Keratinocyte (primary cell): Measurements from ENCODE around the gene IRGQ. TPM values are rescaled to one million over a fixed set of nuclear protein-coding genes. Genes with fewer than 3 reads are reported as not detected.

Source experiments
- DNase-seq: peaks from one replicate; pipeline ENCODE4 v3.0.0-alpha.2; 2011; ENCODE audit warnings: low read depth, missing footprints, low spot score
- FAIRE-seq: peaks from 2 replicates; lab custom pipeline; 2011; peaks lifted over from hg19 to GRCh38; lab: Jason Lieb, UNC
- H2AFZ ChIP-seq: 2 replicates; pipeline ENCODE4 v1.6.0; 2012; ENCODE audit warnings: low read length, control low read depth, inconsistent platforms; ENCODE audit not compliant: control insufficient read depth
- H3K27ac ChIP-seq: 2 replicates; pipeline ENCODE4 v1.5.1; 2011; ENCODE audit warnings: low read length; ENCODE audit not compliant: control insufficient read depth, insufficient read depth
- H3K27me3 ChIP-seq: 3 replicates; pipeline ENCODE4 v1.6.0; 2011; ENCODE audit warnings: low read length; ENCODE audit not compliant: control insufficient read depth, insufficient read depth; ENCODE audit errors: extremely low read depth
- H3K36me3 ChIP-seq, 2 experiments: 2 replicates in 1 of 2; 3 replicates in 1 of 2; pipeline ENCODE4 v1.5.1; 2011; ENCODE audit warnings: low read length in 2 of 2, mild to moderate bottlenecking in 1 of 2; ENCODE audit not compliant: control insufficient read depth in 2 of 2, insufficient read depth in 2 of 2; ENCODE audit errors: extremely low read depth in 1 of 2
- H3K4me1 ChIP-seq: 3 replicates; pipeline ENCODE4 v1.5.1; 2011; ENCODE audit warnings: low read length; ENCODE audit not compliant: control insufficient read depth, insufficient read depth; ENCODE audit errors: extremely low read depth
- H3K4me2 ChIP-seq: 3 replicates; pipeline ENCODE4 v1.6.0; 2011; ENCODE audit warnings: low read depth, low read length; ENCODE audit not compliant: control insufficient read depth, insufficient read depth; ENCODE audit errors: extremely low read depth
- H3K4me3 ChIP-seq, 3 experiments: fragments of 200-600 bp in 1 of 3; sonication (generic) in 1 of 3; 2 replicates in 2 of 3; 3 replicates in 1 of 3; pipeline ENCODE4 v1.5.1; 2011 to 2016; ENCODE audit warnings: low read length in 3 of 3, mild to moderate bottlenecking in 3 of 3, control low read depth in 2 of 3, inconsistent platforms in 1 of 3, low read depth in 1 of 3, mixed read lengths in 1 of 3, mixed run types in 1 of 3, moderate library complexity in 1 of 3; ENCODE audit not compliant: control insufficient read depth in 2 of 3, insufficient read depth in 2 of 3; ENCODE audit errors: extremely low read depth in 1 of 3
- H3K79me2 ChIP-seq: 2 replicates; pipeline ENCODE4 v1.6.0; 2012; ENCODE audit warnings: low read length; ENCODE audit not compliant: control insufficient read depth, insufficient read depth
- H3K9ac ChIP-seq: 3 replicates; pipeline ENCODE4 v1.6.0; 2011; ENCODE audit warnings: low read length; ENCODE audit not compliant: control insufficient read depth, insufficient read depth; ENCODE audit errors: extremely low read depth
- H3K9me1 ChIP-seq: 3 replicates; pipeline ENCODE4 v1.6.0; 2011; ENCODE audit warnings: low read length; ENCODE audit not compliant: control insufficient read depth, insufficient read depth; ENCODE audit errors: extremely low read depth
- H3K9me3 ChIP-seq: 2 replicates; pipeline ENCODE4 v1.5.1; 2012; ENCODE audit warnings: low read depth, low read length; ENCODE audit not compliant: control insufficient read depth
- H4K20me1 ChIP-seq: 3 replicates; pipeline ENCODE4 v1.6.0; 2011; ENCODE audit warnings: low read length; ENCODE audit not compliant: control insufficient read depth, insufficient read depth; ENCODE audit errors: extremely low read depth
- EZH2 ChIP-seq: IDR thresholded peaks from one replicate; pipeline ENCODE4 v1.6.1; 2012; ENCODE audit warnings: inconsistent platforms, mild to moderate bottlenecking, low read length, moderate library complexity
- dilution Hi-C: fragments of 300-500 bp; cut with MboI; formaldehyde crosslinking; loops from one replicate; pipeline ENCODE4 v1.7.0; 2020; ENCODE audit warnings: low sequenced_read_pairs; ENCODE audit not compliant: extremely low pct_ligation_motif_present
- polyA plus RNA-seq, 5 experiments: library from polyadenylated mRNA; depleted of rRNA in 3 of 5; stranded (reverse) in 3 of 5; stranded (forward) in 1 of 5; unstranded in 1 of 5; fragments of >200 nt; gene quantifications; 1 replicate in 1 of 5; 2 replicates in 3 of 5; 3 replicates in 1 of 5; pipeline versions ENCODE4 v1.2.1 to v1.2.3, GENCODE V29; 2011 to 2012; ENCODE audit warnings: missing spikeins in 2 of 5, low read depth in 1 of 5, low replicate concordance in 1 of 5
- TF ChIP-seq, protein P1 (sequence below), 3 experiments: IDR thresholded peaks in 1 of 3; conservative IDR thresholded peaks in 1 of 3; optimal IDR thresholded peaks in 1 of 3; 2 replicates in 2 of 3; 3 replicates in 1 of 3; pipeline versions ENCODE3 to v1.5.1; 2011; ENCODE audit warnings: low read length in 3 of 3, mild to moderate bottlenecking in 3 of 3, moderate library complexity in 2 of 3, control low read depth in 1 of 3, inconsistent platforms in 1 of 3; ENCODE audit not compliant: insufficient read depth in 2 of 3; ENCODE audit errors: extremely low read depth in 1 of 3

The IRGQ gene
- polyA plus RNA-seq, 1 donor (not counting 4 experiments of a cell fraction or from before 2014, with no cell fraction given): 12.9 TPM

DNA sequence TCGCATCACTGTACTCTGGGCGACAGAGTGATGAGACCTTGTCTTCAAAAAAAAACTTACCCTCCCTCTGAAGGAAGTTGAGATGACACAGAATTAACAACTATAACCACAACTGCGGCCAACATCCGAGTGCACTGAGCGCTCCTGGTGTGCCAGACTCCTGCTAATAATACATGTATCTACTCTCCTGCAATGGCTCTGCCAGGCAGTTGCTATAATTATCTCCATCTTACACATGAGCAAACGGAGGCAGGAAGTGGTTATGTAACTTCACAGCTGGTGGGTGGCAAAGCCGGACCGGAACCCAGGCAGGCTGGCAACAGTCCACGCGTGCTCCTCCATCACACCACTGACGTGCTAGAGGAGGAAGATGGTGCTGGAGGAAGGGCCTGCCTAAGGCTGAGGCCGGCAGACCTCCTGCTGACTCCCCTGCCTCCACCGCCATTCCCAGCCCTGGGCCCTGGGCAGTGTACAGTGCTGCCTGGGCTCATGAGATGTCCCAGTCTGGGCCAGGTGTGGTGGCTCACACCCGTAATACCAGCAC lies 33.2 kb downstream of the IRGQ start:
- Histone ChIP-seq H2AFZ (no peak overlapping the region), H3K36me3 (peaks cover 1 to 3% of the 10 kb centered on the region in 2 experiments), H3K9me3 (no peaks in the 10 kb centered on the region), H3K4me3 (no peak overlapping the region), H3K79me2 (no peaks in the 10 kb centered on the region), H3K27me3 (no peaks in the 10 kb centered on the region), H3K9me1 (no peaks in the 10 kb centered on the region), H4K20me1 (no peaks in the 10 kb centered on the region), H3K9ac (no peak overlapping the region), H3K4me2 (no peak overlapping the region), H3K27ac (no peak overlapping the region), H3K4me1 (no peaks in the 10 kb centered on the region)
- dilution Hi-C loops: no loop called here
- DNase-seq: no peak
- peak; percentile 58 for FAIRE-seq
- TF ChIP-seq, protein P1, sequence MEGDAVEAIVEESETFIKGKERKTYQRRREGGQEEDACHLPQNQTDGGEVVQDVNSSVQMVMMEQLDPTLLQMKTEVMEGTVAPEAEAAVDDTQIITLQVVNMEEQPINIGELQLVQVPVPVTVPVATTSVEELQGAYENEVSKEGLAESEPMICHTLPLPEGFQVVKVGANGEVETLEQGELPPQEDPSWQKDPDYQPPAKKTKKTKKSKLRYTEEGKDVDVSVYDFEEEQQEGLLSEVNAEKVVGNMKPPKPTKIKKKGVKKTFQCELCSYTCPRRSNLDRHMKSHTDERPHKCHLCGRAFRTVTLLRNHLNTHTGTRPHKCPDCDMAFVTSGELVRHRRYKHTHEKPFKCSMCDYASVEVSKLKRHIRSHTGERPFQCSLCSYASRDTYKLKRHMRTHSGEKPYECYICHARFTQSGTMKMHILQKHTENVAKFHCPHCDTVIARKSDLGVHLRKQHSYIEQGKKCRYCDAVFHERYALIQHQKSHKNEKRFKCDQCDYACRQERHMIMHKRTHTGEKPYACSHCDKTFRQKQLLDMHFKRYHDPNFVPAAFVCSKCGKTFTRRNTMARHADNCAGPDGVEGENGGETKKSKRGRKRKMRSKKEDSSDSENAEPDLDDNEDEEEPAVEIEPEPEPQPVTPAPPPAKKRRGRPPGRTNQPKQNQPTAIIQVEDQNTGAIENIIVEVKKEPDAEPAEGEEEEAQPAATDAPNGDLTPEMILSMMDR (optimal IDR thresholded peaks at IDR 0.05 in 1 of 3, IDR thresholded peaks at IDR 0.05 in 1 of 3, conservative IDR thresholded peaks at IDR 0.05 in 1 of 3; ENCODE audit: extremely low read depth in 1 of 3, insufficient read depth in 2 of 3, low read length in 3 of 3): no peak
- TF ChIP-seq EZH2: no peak

DNA sequence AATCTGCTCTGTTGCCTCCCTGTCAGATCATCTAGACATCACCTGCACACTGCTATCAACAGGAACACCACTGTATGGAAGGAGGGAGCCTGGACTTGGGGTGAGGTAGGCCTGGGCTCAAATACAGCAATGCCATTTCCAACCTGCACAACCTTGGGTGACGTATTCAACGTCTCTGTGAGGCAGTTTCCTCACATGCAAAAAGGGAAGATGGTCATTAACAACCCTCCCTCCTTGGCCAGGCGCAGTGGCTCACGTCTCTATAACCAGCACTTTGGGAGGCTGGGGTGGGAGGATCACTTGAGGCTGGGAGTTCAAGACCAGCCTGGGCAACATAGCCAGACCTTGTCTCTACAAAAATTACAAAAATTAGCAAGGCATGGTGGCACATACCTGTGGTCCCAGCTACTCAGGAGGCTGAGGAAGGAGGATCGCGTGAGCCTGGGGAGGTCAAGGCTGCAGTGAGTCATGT lies 33.7 kb downstream of the IRGQ start:
- Histone ChIP-seq H3K4me2 (no peak overlapping the region), H3K4me1 (no peaks in the 10 kb centered on the region), H2AFZ (no peak overlapping the region), H3K4me3 (no peak overlapping the region), H3K36me3 (peaks cover 1 to 3% of the 10 kb centered on the region in 2 experiments), H4K20me1 (no peaks in the 10 kb centered on the region), H3K27ac (no peak overlapping the region), H3K27me3 (no peaks in the 10 kb centered on the region), H3K9ac (no peak overlapping the region), H3K9me1 (no peaks in the 10 kb centered on the region), H3K9me3 (no peaks in the 10 kb centered on the region), H3K79me2 (no peaks in the 10 kb centered on the region)
- TF ChIP-seq EZH2: no peak
- TF ChIP-seq, protein P1 (optimal IDR thresholded peaks at IDR 0.05 in 1 of 3, IDR thresholded peaks at IDR 0.05 in 1 of 3, conservative IDR thresholded peaks at IDR 0.05 in 1 of 3; ENCODE audit: extremely low read depth in 1 of 3, insufficient read depth in 2 of 3, low read length in 3 of 3): no peak
- DNase-seq: no peak
- no peak for FAIRE-seq
- dilution Hi-C loops: no loop called here
